MM.1S (cell line): ENCODE data around the gene NFIX.

Source experiments
- EZH2 ChIP-seq: fragments of 300-600 bp; sonication (generic); optimal IDR thresholded peaks from 2 replicates; pipeline ENCODE3; 2017; ENCODE audit warnings: low read depth, mild to moderate bottlenecking, antibody characterized with exemption, low read length, mixed read lengths
- EZH2phosphoT487 ChIP-seq: fragments of 300-600 bp; sonication (generic); IDR thresholded peaks from 2 replicates; pipeline ENCODE4 v1.6.1; 2018; ENCODE audit warnings: antibody characterized with exemption, low read length
- TF ChIP-seq, protein P1 (sequence below): fragments of 300-600 bp; sonication (generic); IDR thresholded peaks from 2 replicates; pipeline ENCODE4 v1.5.1; 2016; ENCODE audit warnings: antibody characterized with exemption, low read length, mixed read lengths

DNA sequence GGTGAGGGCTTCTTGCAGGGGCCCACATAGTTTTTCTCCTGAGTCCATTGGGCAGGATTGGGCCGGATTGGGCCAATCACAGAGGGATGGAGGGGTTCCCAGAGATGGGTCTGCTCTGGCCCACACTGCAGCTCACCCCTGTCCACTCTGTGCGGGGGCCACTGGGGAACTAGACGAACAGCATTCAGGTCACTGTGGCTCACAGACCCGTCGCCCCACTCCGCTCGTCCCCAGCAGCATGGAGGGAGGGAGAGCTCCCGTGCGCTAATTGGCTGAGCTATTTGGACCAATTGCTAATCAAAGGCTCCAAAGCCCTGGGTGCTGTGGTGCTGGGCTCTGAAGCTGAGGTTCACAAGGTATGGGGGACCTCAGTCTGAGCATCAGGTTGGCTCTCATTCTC is 134.1 kb downstream of the NFIX start:
- TF ChIP-seq, protein P1, sequence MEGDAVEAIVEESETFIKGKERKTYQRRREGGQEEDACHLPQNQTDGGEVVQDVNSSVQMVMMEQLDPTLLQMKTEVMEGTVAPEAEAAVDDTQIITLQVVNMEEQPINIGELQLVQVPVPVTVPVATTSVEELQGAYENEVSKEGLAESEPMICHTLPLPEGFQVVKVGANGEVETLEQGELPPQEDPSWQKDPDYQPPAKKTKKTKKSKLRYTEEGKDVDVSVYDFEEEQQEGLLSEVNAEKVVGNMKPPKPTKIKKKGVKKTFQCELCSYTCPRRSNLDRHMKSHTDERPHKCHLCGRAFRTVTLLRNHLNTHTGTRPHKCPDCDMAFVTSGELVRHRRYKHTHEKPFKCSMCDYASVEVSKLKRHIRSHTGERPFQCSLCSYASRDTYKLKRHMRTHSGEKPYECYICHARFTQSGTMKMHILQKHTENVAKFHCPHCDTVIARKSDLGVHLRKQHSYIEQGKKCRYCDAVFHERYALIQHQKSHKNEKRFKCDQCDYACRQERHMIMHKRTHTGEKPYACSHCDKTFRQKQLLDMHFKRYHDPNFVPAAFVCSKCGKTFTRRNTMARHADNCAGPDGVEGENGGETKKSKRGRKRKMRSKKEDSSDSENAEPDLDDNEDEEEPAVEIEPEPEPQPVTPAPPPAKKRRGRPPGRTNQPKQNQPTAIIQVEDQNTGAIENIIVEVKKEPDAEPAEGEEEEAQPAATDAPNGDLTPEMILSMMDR = no peak
- no peak for TF ChIP-seq EZH2phosphoT487
- TF ChIP-seq EZH2 = no peak
